Tibial artery (tissue), 4 donors: ENCODE measurements around the gene FNDC3A.
"Not testable (repeated sequence)": the region's sequence is repeated elsewhere in the genome, so short reads cannot be mapped to it uniquely, and the experiment has no call there.

Experiments
- DNase-seq, 2 donors: peaks; one replicate each; pipeline ENCODE4 v3.0.0-alpha.2; 2019
- H3K27ac ChIP-seq, 2 donors: fragments of 200-600 bp; sonication (generic) in 1 of 2; 1 replicate in 1 of 2; 2 replicates in 1 of 2; pipeline ENCODE4 v1.5.1; 2018 to 2019; ENCODE audit warnings: mild to moderate bottlenecking in 1 of 2
- H3K27me3 ChIP-seq, 2 donors: fragments of 200-600 bp; sonication (generic) in 1 of 2; one replicate each; pipeline versions ENCODE4 v1.5.1 to v1.6.0; 2016 to 2019
- H3K36me3 ChIP-seq, 3 donors: fragments of 200-600 bp; sonication (generic) in 2 of 3; one replicate each; pipeline ENCODE4 v1.5.1; 2016 to 2019; ENCODE audit warnings: mild to moderate bottlenecking in 2 of 3
- H3K4me1 ChIP-seq, 4 donors: fragments of 200-600 bp; sonication (generic) in 2 of 4; 1 replicate in 3 of 4; 2 replicates in 1 of 4; pipeline ENCODE4 v1.5.1; 2016 to 2019
- H3K4me3 ChIP-seq, 2 donors: fragments of 200-600 bp; sonication (generic) in 1 of 2; 1 replicate in 1 of 2; 2 replicates in 1 of 2; pipeline ENCODE4 v1.5.1; 2018 to 2019; ENCODE audit warnings: mild to moderate bottlenecking in 2 of 2
- H3K9me3 ChIP-seq, 3 donors: fragments of 200-600 bp; sonication (generic) in 1 of 3; one replicate each; pipeline ENCODE4 v1.5.1; 2016 to 2019
- intact Hi-C: fragments of 100-400 bp; cut with DNase I; formaldehyde crosslinking; loops from one replicate; pipeline ENCODE4 v1.15.0; 2023; ENCODE audit warnings: low total_unique reads
- TF ChIP-seq, protein P1 (sequence below), 2 experiments: fragments of 200-600 bp in 1 of 2; fragments of 450-650 bp in 1 of 2; IDR thresholded peaks; one replicate each; pipeline ENCODE4 v1.5.1; 2017 to 2019; ENCODE audit warnings: antibody characterized with exemption in 2 of 2, mild to moderate bottlenecking in 1 of 2, moderate library complexity in 1 of 2

FNDC3A gene

DNA sequence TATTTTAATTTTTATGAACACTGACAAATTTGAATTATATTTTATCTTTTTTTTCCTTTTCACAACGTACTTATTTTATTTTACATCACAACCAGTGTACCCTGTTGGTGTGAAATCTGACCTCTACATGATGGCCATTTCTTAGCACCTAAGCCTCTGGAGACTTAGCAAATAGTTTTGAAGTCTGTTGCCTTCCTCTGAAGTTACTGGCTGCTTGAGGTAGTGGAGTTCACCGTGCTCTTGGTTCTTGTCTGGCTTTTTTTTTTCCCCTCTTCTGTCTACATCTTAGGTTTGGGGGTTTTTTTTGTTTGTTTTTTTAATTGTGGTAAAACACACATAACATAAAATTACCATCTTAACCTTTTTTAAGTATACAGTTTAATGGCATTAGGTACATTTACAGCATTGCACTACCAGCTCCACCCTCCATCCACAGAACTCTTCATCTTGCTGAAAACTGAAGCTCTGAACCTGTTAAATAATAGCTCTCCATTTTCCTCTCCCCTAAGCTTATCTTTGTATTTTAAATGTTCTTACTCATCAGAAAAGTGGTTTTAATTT is 150.3 kb downstream of the FNDC3A start:
- Histone ChIP-seq H3K36me3 (peaks cover 0 to 5% (median 3%) of the 10 kb centered on the region in 3 donors), H3K27ac (no peak overlapping the region), H3K4me1 (no peaks in the 10 kb centered on the region), H3K27me3 (no peaks in the 10 kb centered on the region), H3K4me3 (no peak overlapping the region), H3K9me3 (no peaks in the 10 kb centered on the region)
- intact Hi-C loops, result no loop called here
- no peak for DNase-seq
- TF ChIP-seq, protein P1, sequence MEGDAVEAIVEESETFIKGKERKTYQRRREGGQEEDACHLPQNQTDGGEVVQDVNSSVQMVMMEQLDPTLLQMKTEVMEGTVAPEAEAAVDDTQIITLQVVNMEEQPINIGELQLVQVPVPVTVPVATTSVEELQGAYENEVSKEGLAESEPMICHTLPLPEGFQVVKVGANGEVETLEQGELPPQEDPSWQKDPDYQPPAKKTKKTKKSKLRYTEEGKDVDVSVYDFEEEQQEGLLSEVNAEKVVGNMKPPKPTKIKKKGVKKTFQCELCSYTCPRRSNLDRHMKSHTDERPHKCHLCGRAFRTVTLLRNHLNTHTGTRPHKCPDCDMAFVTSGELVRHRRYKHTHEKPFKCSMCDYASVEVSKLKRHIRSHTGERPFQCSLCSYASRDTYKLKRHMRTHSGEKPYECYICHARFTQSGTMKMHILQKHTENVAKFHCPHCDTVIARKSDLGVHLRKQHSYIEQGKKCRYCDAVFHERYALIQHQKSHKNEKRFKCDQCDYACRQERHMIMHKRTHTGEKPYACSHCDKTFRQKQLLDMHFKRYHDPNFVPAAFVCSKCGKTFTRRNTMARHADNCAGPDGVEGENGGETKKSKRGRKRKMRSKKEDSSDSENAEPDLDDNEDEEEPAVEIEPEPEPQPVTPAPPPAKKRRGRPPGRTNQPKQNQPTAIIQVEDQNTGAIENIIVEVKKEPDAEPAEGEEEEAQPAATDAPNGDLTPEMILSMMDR (IDR thresholded peaks at IDR 0.05), result no peak

DNA sequence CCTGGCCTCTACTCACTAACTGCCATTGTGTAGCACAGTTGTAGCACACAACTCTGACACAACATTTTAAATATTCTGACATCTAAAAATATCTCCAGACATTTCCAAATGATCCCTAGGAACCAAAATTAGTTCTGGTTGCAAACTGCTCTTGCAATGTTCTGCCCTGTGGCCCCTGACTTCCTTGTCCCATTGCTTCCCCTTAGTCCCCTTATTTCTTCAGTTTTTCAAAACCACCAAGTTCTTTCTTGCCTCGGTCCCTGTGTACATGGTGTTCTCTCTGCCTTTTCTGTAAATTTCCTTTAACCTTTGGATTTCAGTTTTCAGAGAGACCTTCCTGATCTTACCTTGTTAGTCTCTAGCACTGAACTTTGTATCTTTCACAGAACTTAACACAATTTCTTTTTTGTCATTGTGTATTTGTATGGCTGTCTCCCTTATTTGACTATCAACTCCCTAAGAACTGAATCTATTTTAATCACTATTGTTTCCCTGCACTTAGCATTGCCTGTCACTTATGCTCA is 156.8 kb downstream of the FNDC3A start:
- DNase-seq, result no peak
- peaks cover 0 to 13% (median 0%) of the 10 kb centered on the region in 4 donors for H3K4me1 ChIP-seq
- no peaks in the 10 kb centered on the region for H3K9me3 ChIP-seq
- no peaks in the 10 kb centered on the region for H3K27me3 ChIP-seq
- intact Hi-C loops, result no loop called here
- peaks cover 18 to 36% (median 36%) of the 10 kb centered on the region in 3 donors for H3K36me3 ChIP-seq
- no peak overlapping the region for H3K4me3 ChIP-seq
- peak overlapping the region in 1 of 2 donors; percentile 1 for H3K27ac ChIP-seq
- TF ChIP-seq, protein P1 (IDR thresholded peaks at IDR 0.05), result no peak

DNA sequence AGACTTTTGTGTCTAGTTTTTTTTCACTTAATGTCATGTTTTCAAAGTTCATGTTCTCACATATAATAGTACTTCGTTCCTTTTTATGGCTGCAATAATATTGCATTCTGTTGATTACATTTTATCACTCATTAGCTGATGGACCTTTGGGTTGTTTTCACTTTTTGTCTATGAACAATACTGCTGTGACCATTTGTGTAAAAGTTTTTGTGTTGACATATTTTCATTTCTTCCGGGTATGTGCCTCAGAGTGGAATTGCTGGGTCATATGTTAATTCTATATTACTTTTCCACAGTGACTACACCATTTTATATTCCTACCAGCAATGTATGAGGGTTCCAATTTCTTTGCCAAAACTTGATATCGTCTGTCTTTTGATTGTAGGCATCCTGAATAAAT is 158.6 kb downstream of the FNDC3A start:
- Histone ChIP-seq H3K36me3 (peaks cover 28 to 44% (median 41%) of the 10 kb centered on the region in 3 donors), H3K27ac (no peak overlapping the region), H3K9me3 (no peaks in the 10 kb centered on the region), H3K4me3 (no peak overlapping the region), H3K4me1 (peaks cover 0 to 13% (median 0%) of the 10 kb centered on the region in 4 donors), H3K27me3 (no peaks in the 10 kb centered on the region)
- no peak for DNase-seq
- intact Hi-C loops, result no loop called here
- TF ChIP-seq, protein P1 (IDR thresholded peaks at IDR 0.05), result no peak

DNA sequence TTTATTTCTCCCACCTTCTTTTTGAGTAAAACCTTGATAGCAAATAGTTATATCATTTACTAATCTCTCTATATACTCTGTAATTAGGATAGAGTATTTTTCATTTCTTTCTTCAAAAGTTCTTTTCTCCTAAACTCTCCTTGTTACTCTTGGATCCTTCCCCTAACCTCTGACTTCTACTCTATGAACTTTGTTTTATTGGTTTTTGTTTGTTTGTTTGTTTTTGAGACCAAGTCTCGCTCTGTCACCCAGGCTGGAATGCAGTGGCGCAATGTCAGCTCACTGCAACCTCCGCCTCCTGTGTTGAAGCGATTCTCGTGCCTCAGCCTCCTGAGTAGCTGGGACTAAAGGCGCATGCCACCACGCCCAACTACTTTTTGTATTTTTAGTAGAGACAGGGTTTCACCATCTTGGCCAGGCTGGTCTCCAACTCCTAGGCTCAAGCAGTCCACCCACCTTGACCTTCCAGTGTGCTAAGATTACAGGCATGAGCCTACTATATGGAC is 161.5 kb downstream of the FNDC3A start:
- H3K36me3 ChIP-seq, result peaks cover 30 to 41% (median 40%) of the 10 kb centered on the region in 3 donors
- intact Hi-C loops, H3K9me3 ChIP-seq, DNase-seq, H3K27ac ChIP-seq, H3K4me1 ChIP-seq, H3K4me3 ChIP-seq, H3K27me3 ChIP-seq: not testable (repeated sequence)

DNA sequence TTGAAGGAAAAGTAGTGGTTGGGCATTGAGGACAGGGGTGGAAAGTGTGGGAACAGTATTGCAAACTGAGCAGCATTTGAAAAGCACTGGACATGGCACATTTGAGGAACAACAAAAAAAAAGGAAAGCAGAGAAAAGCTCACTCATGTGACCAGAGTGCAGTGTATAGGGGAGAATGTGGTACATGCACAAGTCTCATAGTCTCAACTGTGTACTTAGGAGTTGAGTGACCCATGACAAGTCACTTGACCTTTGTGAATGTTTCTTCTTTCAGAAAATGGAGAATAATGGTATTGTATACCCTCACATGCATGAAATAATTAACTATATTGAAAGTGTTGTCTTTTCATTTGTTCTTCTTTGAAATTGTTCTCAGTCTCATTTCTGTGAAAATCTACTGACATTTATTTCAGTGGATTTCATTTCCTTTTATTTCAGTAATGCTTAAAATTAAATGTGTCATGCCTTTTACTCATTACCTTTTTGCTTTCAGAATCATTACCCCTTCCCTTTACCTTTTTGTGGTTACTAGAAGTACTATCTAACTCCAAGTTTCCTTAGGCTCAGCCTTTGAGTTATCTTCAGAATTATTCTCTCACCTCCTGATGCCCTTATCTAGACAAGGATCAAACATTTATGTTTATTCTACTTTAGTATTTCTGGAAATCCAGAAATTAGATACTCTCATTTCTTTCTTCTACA is 165.3 kb downstream of the FNDC3A start:
- no peaks in the 10 kb centered on the region for H3K9me3 ChIP-seq
- H3K27me3 ChIP-seq, result no peaks in the 10 kb centered on the region
- no peak for DNase-seq
- no peak overlapping the region for H3K27ac ChIP-seq
- intact Hi-C loops, result no loop called here
- H3K4me1 ChIP-seq, result no peaks in the 10 kb centered on the region
- TF ChIP-seq, protein P1 (IDR thresholded peaks at IDR 0.05), result no peak
- peaks cover 27 to 48% (median 39%) of the 10 kb centered on the region in 3 donors for H3K36me3 ChIP-seq
- H3K4me3 ChIP-seq, result no peak overlapping the region

DNA sequence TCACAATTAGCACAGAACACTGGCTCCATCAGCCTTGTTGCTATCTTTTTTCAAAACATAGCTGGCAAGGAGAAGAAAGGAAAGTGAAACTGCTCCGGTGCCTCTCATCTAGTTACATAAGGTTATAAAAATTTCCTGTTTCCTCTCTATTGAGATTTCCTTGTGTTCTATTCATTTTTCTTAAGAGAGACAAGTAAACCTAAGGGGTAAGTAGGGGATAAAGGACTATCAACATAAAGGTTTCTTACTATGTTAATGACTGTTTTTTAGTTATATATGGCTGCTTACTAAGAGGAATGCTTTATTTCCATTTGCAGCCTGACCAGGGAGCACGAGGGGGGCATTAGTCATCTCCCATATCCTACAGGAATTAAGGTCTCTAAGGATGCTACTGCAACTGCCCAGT is 171.2 kb downstream of the FNDC3A start:
- TF ChIP-seq, protein P1 (IDR thresholded peaks at IDR 0.05), result no peak
- Histone ChIP-seq H3K4me1 (no peaks in the 10 kb centered on the region), H3K36me3 (peaks cover 33 to 55% (median 44%) of the 10 kb centered on the region in 3 donors), H3K27me3 (no peaks in the 10 kb centered on the region), H3K4me3 (no peak overlapping the region), H3K27ac (no peak overlapping the region), H3K9me3 (peaks cover 0 to 9% (median 7%) of the 10 kb centered on the region in 3 donors)
- intact Hi-C loops, result no loop called here
- DNase-seq, result no peak
